Upper lobe of right lung (tissue), 1 donor: ENCODE measurements around the gene S100A4. TPM values are rescaled to one million over a fixed set of nuclear protein-coding genes. Genes with fewer than 3 reads are reported as not detected.
A peak's percentile ranks its signal among the peaks of the same experiment; 100 is the strongest.

ENCODE experiments used
- ATAC-seq: fragments of 200-7000 bp; cut with Tn5 transposase; one replicate; pipeline ENCODE4 v1.9.1; 2020; ENCODE audit warnings: mild to moderate bottlenecking, moderate library complexity
- DNase-seq: peaks from one replicate; pipeline ENCODE4 v3.0.0-alpha.2; 2020
- H3K27ac ChIP-seq: fragments of 200-600 bp; one replicate; pipeline ENCODE4 v1.8.0; 2022
- H3K27me3 ChIP-seq: fragments of 200-600 bp; one replicate; pipeline ENCODE4 v1.8.0; 2022; ENCODE audit warnings: mild to moderate bottlenecking
- H3K36me3 ChIP-seq: fragments of 200-600 bp; one replicate; pipeline ENCODE4 v1.8.0; 2022
- H3K4me1 ChIP-seq: fragments of 200-600 bp; one replicate; pipeline ENCODE4 v1.8.0; 2022
- H3K4me3 ChIP-seq: fragments of 200-600 bp; one replicate; pipeline ENCODE4 v1.8.0; 2022; ENCODE audit warnings: mild to moderate bottlenecking
- H3K9me3 ChIP-seq: fragments of 200-600 bp; one replicate; pipeline ENCODE4 v1.8.0; 2022
- CTCF ChIP-seq: fragments of 200-600 bp; IDR thresholded peaks from one replicate; pipeline ENCODE4 v1.8.0; 2022; ENCODE audit warnings: antibody characterized with exemption
- intact Hi-C: fragments of 100-400 bp; cut with DNase I; formaldehyde crosslinking; loops from one replicate; pipeline ENCODE4 v1.11.0; 2022
- total RNA-seq: library from RNA; stranded (reverse); fragmentation: NEBNext Ultra II Directional; extraction: Animal tissue kit (Norgen Biotek cat#: 25700); gene quantifications from one replicate; pipeline ENCODE4 v1.2.1, GENCODE V29; 2021
- donor health status: DM: no; HTN: yes; CAD: no; lungs with severe emphysema.

The S100A4 gene
- total RNA-seq, 1 donor from 2014 or later: 377 TPM

GRCh38 chr1:153506386-153506785 is 39.2 kb downstream of the S100A4 start:
- Histone ChIP-seq H3K4me3 (no peak overlapping the region), H3K27me3 (no peaks in the 10 kb centered on the region), H3K36me3 (no peaks in the 10 kb centered on the region), H3K27ac (no peak overlapping the region), H3K4me1 (peaks cover 3% of the 10 kb centered on the region), H3K9me3 (no peaks in the 10 kb centered on the region)
- TF ChIP-seq CTCF: no peak
- intact Hi-C loops: no loop called here
- DNase-seq (no peak), ATAC-seq (no peak)

GRCh38 chr1:153505576-153505975 is 40.0 kb downstream of the S100A4 start:
- intact Hi-C loops: no loop called here
- DNase-seq (no peak), ATAC-seq (no peak)
- Histone ChIP-seq H3K27ac (no peak overlapping the region), H3K27me3 (no peaks in the 10 kb centered on the region), H3K36me3 (no peaks in the 10 kb centered on the region), H3K4me1 (peaks cover 3% of the 10 kb centered on the region), H3K4me3 (no peak overlapping the region), H3K9me3 (no peaks in the 10 kb centered on the region)
- TF ChIP-seq CTCF: no peak

GRCh38 chr1:153503766-153504165 is 41.8 kb downstream of the S100A4 start:
- H3K4me1 ChIP-seq: peaks cover 3% of the 10 kb centered on the region
- H3K27me3 ChIP-seq: no peaks in the 10 kb centered on the region
- DNase-seq (no peak), ATAC-seq (no peak)
- no peak for TF ChIP-seq CTCF
- H3K36me3 ChIP-seq: no peaks in the 10 kb centered on the region
- intact Hi-C loops: no loop called here
- H3K27ac ChIP-seq: no peak overlapping the region
- no peaks in the 10 kb centered on the region for H3K9me3 ChIP-seq
- H3K4me3 ChIP-seq: no peak overlapping the region

GRCh38 chr1:153498746-153499145 is 46.9 kb downstream of the S100A4 start:
- H3K27me3 ChIP-seq: no peaks in the 10 kb centered on the region
- DNase-seq (no peak), ATAC-seq (no peak)
- TF ChIP-seq CTCF: no peak
- no peaks in the 10 kb centered on the region for H3K9me3 ChIP-seq
- no peaks in the 10 kb centered on the region for H3K36me3 ChIP-seq
- intact Hi-C loops: loop anchor here (5.0 kb wide), 1 partner anchor 146 kb away; no protein-coding TSS in a partner anchor
- no peak overlapping the region for H3K27ac ChIP-seq
- H3K4me3 ChIP-seq: no peak overlapping the region
- no peaks in the 10 kb centered on the region for H3K4me1 ChIP-seq

GRCh38 chr1:153495536-153495935 is 50.1 kb downstream of the S100A4 start:
- ATAC-seq (no peak), DNase-seq (no peak)
- Histone ChIP-seq H3K9me3 (no peaks in the 10 kb centered on the region), H3K4me1 (no peaks in the 10 kb centered on the region), H3K27me3 (no peaks in the 10 kb centered on the region), H3K27ac (no peak overlapping the region), H3K36me3 (no peaks in the 10 kb centered on the region), H3K4me3 (no peak overlapping the region)
- TF ChIP-seq CTCF: no peak
- intact Hi-C loops: loop anchor here (5.0 kb wide), 1 partner anchor 143 kb away; no protein-coding TSS in a partner anchor

GRCh38 chr1:153494976-153495535 is 50.5 kb downstream of the S100A4 start:
- intact Hi-C loops: loop anchor here (5.0 kb wide), 1 partner anchor 143 kb away; no protein-coding TSS in a partner anchor
- ATAC-seq (peak; percentile 90), DNase-seq (peak; percentile 86)
- Histone ChIP-seq H3K36me3 (no peaks in the 10 kb centered on the region), H3K27ac (no peak overlapping the region), H3K4me1 (no peaks in the 10 kb centered on the region), H3K9me3 (no peaks in the 10 kb centered on the region), H3K27me3 (no peaks in the 10 kb centered on the region), H3K4me3 (no peak overlapping the region)
- peak; percentile 91 for TF ChIP-seq CTCF
